BJ (cell line): Measurements from ENCODE around the gene HPN. TPM values are rescaled to one million over a fixed set of nuclear protein-coding genes. Genes with fewer than 3 reads are reported as not detected.

Experiments used
- CTCF ChIA-PET: fragments of 350-600 bp; formaldehyde crosslinking; extraction: SDS; loops from one replicate; lab custom pipeline; 2021; ENCODE audit warnings: antibody characterized with exemption, inconsistent platforms; lab: Yijun Ruan, JAX
- POLR2A ChIA-PET: fragments of 300-600 bp; sonication (Branson Sonifier 250); formaldehyde crosslinking; extraction: SDS; loops from one replicate; lab custom pipeline; 2021; ENCODE audit warnings: antibody characterized with exemption; lab: Charles Lee
- DNase-seq: peaks from one replicate; pipeline ENCODE4 v3.0.0-alpha.2; 2011; ENCODE audit warnings: low read depth
- H3K27me3 ChIP-seq: 2 replicates; pipeline ENCODE4 v1.6.0; 2011; ENCODE audit warnings: low read length; ENCODE audit not compliant: control insufficient read depth, insufficient read depth
- H3K36me3 ChIP-seq: 2 replicates; pipeline ENCODE4 v1.5.1; 2011; ENCODE audit warnings: low read length; ENCODE audit not compliant: control insufficient read depth, insufficient read depth
- H3K4me3 ChIP-seq: 2 replicates; pipeline ENCODE4 v1.5.1; 2011; ENCODE audit warnings: low read depth, mild to moderate bottlenecking, control low read depth, low read length
- polyA plus RNA-seq: library from polyadenylated mRNA; depleted of rRNA; stranded (reverse); fragments of >200 nt; gene quantifications from 2 replicates; pipeline ENCODE4 v1.2.3, GENCODE V29; 2011
- TF ChIP-seq, protein P1 (sequence below): IDR thresholded peaks from 2 replicates; pipeline ENCODE4 v1.5.1; 2011; ENCODE audit warnings: low read depth, mild to moderate bottlenecking, control low read depth, inconsistent platforms, low read length, moderate library complexity; ENCODE audit not compliant: insufficient read depth

HPN gene
- polyA plus RNA-seq, 1 experiment: not detected

DNA sequence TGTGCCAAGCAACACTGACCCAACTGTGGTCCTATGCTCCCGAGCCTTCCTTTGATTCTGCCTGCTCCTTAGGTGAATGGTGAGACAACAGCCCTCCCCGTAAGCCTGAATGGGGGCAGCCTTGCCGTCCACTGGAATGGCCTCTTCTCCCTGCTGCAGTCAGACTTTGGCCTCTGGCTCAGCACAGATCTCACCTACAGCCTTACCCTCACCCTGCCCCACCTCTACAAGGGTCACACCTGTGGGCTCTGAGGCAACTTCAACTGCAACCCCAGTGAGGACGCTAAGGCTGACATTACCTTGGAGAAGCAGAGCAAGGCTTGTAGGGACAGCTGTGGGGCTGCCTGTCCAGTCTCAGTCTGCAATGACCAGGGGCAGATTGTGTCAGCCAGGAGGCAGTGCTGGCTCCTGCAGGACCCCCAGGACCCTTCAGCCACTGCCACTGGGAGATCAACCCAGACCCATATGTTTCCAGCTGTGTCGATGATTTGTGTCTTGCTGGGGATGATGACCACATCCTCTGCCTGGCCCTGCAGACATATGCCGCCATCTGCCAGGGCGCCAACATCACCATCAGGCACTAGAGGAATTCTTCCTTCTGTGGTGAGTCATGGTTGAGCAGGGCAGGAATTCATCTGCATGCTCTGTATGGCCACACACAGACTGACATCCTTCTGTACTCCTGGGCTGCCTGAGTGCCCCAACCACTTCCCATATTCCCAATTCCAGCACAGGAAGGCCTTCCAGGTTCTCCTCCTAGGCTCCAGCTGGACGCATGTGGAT lies 46.8 kb downstream of the HPN start:
- peak; percentile 41 for DNase-seq
- H3K27me3 ChIP-seq: no peaks in the 10 kb centered on the region
- TF ChIP-seq, protein P1, sequence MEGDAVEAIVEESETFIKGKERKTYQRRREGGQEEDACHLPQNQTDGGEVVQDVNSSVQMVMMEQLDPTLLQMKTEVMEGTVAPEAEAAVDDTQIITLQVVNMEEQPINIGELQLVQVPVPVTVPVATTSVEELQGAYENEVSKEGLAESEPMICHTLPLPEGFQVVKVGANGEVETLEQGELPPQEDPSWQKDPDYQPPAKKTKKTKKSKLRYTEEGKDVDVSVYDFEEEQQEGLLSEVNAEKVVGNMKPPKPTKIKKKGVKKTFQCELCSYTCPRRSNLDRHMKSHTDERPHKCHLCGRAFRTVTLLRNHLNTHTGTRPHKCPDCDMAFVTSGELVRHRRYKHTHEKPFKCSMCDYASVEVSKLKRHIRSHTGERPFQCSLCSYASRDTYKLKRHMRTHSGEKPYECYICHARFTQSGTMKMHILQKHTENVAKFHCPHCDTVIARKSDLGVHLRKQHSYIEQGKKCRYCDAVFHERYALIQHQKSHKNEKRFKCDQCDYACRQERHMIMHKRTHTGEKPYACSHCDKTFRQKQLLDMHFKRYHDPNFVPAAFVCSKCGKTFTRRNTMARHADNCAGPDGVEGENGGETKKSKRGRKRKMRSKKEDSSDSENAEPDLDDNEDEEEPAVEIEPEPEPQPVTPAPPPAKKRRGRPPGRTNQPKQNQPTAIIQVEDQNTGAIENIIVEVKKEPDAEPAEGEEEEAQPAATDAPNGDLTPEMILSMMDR: no peak
- ChIA-PET CTCF (interaction anchor here (0.8 to 5.1 kb wide), 5 partner anchors 21 to 44 kb away, joined by 3 to 43 read pairs (median 6); no protein-coding TSS in a partner anchor), POLR2A (no interaction called here)
- H3K4me3 ChIP-seq: no peak overlapping the region
- H3K36me3 ChIP-seq: no peaks in the 10 kb centered on the region

DNA sequence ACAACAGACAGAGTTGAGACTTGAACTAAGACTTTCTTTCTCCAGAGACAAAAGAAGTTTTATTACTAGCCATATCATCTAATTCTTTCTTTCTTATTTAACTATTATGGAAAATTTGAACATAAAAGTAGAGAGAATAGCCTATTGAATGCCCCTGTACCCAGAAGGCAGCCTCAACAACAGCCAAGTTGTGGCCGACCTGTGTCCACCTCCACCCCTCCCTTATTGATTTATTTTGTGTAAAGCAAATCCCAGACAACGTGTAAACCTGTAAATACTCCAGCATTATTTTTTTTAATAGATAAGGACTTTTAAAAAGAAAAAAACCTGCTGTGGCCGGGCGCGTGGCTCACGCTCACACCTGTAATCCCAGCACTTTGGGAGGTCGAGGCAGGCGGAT lies 48.0 kb downstream of the HPN start:
- CTCF ChIA-PET: interaction anchor here (0.7 to 3.4 kb wide), 12 partner anchors 11 to 134 kb away, joined by 3 to 36 read pairs (median 4); no protein-coding TSS in a partner anchor
- POLR2A ChIA-PET: no interaction called here

DNA sequence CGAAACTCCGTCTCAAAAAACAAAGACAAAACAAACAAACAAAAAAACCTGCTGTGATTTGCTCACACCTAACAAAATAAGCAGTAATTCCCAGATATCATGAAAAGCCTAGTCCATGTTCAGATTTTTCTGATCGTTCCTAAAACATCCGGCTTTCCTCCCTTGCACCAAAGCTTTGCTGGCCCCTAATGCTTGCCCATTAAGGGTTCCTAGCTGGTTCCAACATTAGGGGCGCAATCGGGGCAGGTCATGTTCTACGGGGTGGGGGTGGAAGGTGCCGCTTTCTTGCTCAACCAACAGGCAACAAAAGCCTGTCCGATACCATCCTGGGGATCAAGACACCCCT lies 48.6 kb downstream of the HPN start:
- TF ChIP-seq, protein P1: no peak
- H3K36me3 ChIP-seq: no peaks in the 10 kb centered on the region
- H3K4me3 ChIP-seq: no peak overlapping the region
- no peak for DNase-seq
- H3K27me3 ChIP-seq: no peaks in the 10 kb centered on the region
- ChIA-PET CTCF (interaction anchor here (0.7 to 3.4 kb wide), 12 partner anchors 12 to 133 kb away, joined by 3 to 36 read pairs (median 4); no protein-coding TSS in a partner anchor), POLR2A (no interaction called here)

More for the DNA sequence above, 48.0 kb downstream of the HPN start:
- TF ChIP-seq, protein P1: no peak
- Histone ChIP-seq H3K36me3 (no peaks in the 10 kb centered on the region), H3K4me3 (no peak overlapping the region), H3K27me3 (no peaks in the 10 kb centered on the region)
- DNase-seq: no peak

DNA sequence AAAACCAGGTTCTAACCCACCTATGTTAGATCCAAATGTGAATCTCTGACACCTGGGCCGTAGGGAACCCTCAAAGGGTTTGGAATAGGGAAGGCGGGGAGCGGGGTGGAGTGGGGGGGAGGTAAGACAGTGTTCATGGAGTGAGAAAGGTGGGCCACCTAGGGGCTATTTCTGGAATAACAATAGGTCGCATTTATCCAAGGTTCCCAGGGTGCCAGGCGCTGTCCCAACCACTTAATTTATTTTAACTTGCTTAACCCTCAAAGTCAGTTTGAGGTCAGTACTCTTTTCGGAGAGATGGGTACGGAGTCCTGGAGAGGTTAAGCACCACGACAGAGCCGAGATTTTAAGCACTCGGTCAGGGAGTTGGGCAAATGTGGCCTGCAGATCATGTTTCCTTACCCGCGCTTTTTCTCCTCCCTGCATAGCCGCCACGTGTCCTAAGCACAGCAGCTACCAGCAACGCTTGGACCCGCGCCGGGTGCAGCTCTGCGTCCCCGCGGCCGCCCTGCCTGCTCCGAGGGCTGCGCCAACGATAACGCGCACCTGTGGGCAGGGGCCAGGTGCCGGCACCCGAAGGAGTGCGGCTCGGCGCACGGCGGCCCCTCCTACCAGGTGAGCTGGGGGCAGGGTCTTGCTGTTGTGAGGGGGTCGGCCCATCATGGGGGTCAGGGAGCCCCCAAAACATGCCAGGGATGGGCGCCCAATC lies 49.1 kb downstream of the HPN start:
- H3K27me3 ChIP-seq: no peaks in the 10 kb centered on the region
- ChIA-PET CTCF (interaction anchor here (0.7 to 3.4 kb wide), 19 partner anchors 10 to 133 kb away, joined by 3 to 36 read pairs (median 4); partner anchors contain the start of gene FXYD3), POLR2A (no interaction called here)
- TF ChIP-seq, protein P1: peak; percentile 69
- DNase-seq: no peak
- H3K36me3 ChIP-seq: no peaks in the 10 kb centered on the region
- no peak overlapping the region for H3K4me3 ChIP-seq

DNA sequence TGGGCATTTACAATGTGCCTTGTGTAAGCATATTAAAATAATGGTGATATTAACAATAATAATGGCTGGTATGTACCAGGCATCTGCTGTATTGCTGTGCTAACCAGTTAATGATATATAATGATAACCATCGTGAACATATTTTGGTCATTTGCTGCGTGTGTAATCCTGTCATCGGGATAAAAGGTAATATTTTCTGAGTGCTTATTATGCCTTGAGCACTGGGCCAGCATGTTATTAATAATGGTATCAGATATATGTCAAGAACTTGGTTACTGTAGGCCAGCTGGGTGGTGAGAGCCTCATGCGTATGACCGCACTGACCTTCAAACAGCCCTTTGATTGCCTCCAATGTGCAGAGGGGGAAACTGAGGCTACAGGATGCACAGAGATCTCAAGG lies 51.9 kb downstream of the HPN start:
- no peaks in the 10 kb centered on the region for H3K36me3 ChIP-seq
- no peak overlapping the region for H3K4me3 ChIP-seq
- ChIA-PET CTCF (interaction anchor here (0.6 to 2.0 kb wide), 5 partner anchors 22 to 914 kb away, joined by 3 to 8 read pairs (median 3); partner anchors contain the start of gene LGI4), POLR2A (no interaction called here)
- peaks cover 2% of the 10 kb centered on the region; the same call in 1 of the 2 replicates for H3K27me3 ChIP-seq
- TF ChIP-seq, protein P1: no peak
- DNase-seq: no peak
